Stimulated activated CD8-positive, alpha-beta memory T cell treated with anti-CD3 and anti-CD28 coated beads, Interleukin-7, amount 100 ng/mL, for 24 hours (primary cell): ENCODE measurements around the gene ENO4.

Experiments
- DNase-seq: peaks from one replicate; pipeline ENCODE4 v3.0.0-alpha.2; 2020; ENCODE audit warnings: low read depth

ENO4 gene

GRCh38 chr10:116915340-116915739 lies 66.0 kb downstream of the ENO4 start:
- no peak for DNase-seq

GRCh38 chr10:116917481-116917880 lies 68.2 kb downstream of the ENO4 start:
- DNase-seq, result no peak

GRCh38 chr10:116918583-116918982 lies 69.3 kb downstream of the ENO4 start:
- no peak for DNase-seq

- no peak for DNase-seq
These were observed 69.9 kb downstream of the ENO4 start for GRCh38 chr10:116919164-116919563.

- DNase-seq, result no peak
These were observed 70.4 kb downstream of the ENO4 start for GRCh38 chr10:116919706-116920105.

GRCh38 chr10:116925056-116925455 lies 75.8 kb downstream of the ENO4 start:
- DNase-seq, result no peak

GRCh38 chr10:116926426-116926825 lies 77.1 kb downstream of the ENO4 start:
- no peak for DNase-seq

- no peak for DNase-seq
These were observed 82.5 kb downstream of the ENO4 start for GRCh38 chr10:116931806-116932205.
